Measurements from ENCODE around the gene PNKP. TPM values are rescaled to one million over a fixed set of nuclear protein-coding genes. Genes with fewer than 3 reads are reported as not detected.
A peak's percentile ranks its signal among the peaks of the same experiment; 100 is the strongest.

The PNKP gene
- total and polyA plus RNA-seq, 3 experiments from 2014 or later: 28.4 to 98.7 (median 91.6) TPM

- Histone ChIP-seq H3K4me3 (ENCODE audit: low read length) (no peak overlapping the region), H3K4me1 (ENCODE audit: insufficient read depth, low read length) (peaks cover 17% of the 10 kb centered on the region), H3K27me3 (ENCODE audit: insufficient read depth, low read length, poor library complexity, severe bottlenecking) (no peaks in the 10 kb centered on the region), H3K27ac (ENCODE audit: low read depth, low read length) (no peak overlapping the region), H3K9me3 (ENCODE audit: low read length) (no peaks in the 10 kb centered on the region), H3K36me3 (ENCODE audit: insufficient read depth, low read length) (no peaks in the 10 kb centered on the region)
- H3K4me3 Mint-ChIP-seq: peak overlapping the region in 1 of 7 donors; percentile 27
- H3K9me3 Mint-ChIP-seq: no peaks in the 10 kb centered on the region
- CTCF ChIA-PET: no interaction called here
- peaks cover 0 to 53% (median 0%) of the 10 kb centered on the region in 3 donors for H3K36me3 Mint-ChIP-seq
- peaks cover 17 to 30% (median 22%) of the 10 kb centered on the region in 3 donors for H3K4me1 Mint-ChIP-seq
- H3K27ac Mint-ChIP-seq: peak overlapping the region in 1 of 8 donors; percentile 68
- POLR2A ChIA-PET: interaction anchor here (1.0 kb wide), 1 partner anchor 22 kb away, joined by 3 read pairs; the partner anchor contains the start of gene AKT1S1
- H3K27me3 Mint-ChIP-seq: peaks cover 0 to 4% of the 10 kb centered on the region in 2 donors
- no peak for DNase-seq
Observed at GRCh38 chr19:49855277-49855675, 12.1 kb downstream of the PNKP start.

- H3K4me1 Mint-ChIP-seq: peaks cover 24 to 37% (median 28%) of the 10 kb centered on the region in 3 donors
- no peaks in the 10 kb centered on the region for H3K9me3 Mint-ChIP-seq
- peaks cover 0 to 49% (median 0%) of the 10 kb centered on the region in 3 donors for H3K36me3 Mint-ChIP-seq
- Histone ChIP-seq H3K4me1 (ENCODE audit: insufficient read depth, low read length) (peaks cover 21% of the 10 kb centered on the region), H3K27me3 (ENCODE audit: insufficient read depth, low read length, poor library complexity, severe bottlenecking) (no peaks in the 10 kb centered on the region), H3K4me3 (ENCODE audit: low read length) (no peak overlapping the region), H3K27ac (ENCODE audit: low read depth, low read length) (no peak overlapping the region), H3K36me3 (ENCODE audit: insufficient read depth, low read length) (no peaks in the 10 kb centered on the region), H3K9me3 (ENCODE audit: low read length) (no peaks in the 10 kb centered on the region)
- H3K4me3 Mint-ChIP-seq: no peak overlapping the region
- DNase-seq: no peak
- CTCF ChIA-PET: no interaction called here
- H3K27me3 Mint-ChIP-seq: peaks cover 0 to 4% of the 10 kb centered on the region in 2 donors
- POLR2A ChIA-PET: interaction anchor here (1.0 to 2.4 kb wide), 2 partner anchors 15 to 22 kb away, joined by 3 to 11 read pairs; partner anchors contain the start of gene AKT1S1
- H3K27ac Mint-ChIP-seq: no peak overlapping the region
Observed at GRCh38 chr19:49854378-49855263, 12.8 kb downstream of the PNKP start.

GRCh38 chr19:49853852-49854377 lies 13.5 kb downstream of the PNKP start:
- Histone ChIP-seq H3K27me3 (ENCODE audit: insufficient read depth, low read length, poor library complexity, severe bottlenecking) (no peaks in the 10 kb centered on the region), H3K4me1 (ENCODE audit: insufficient read depth, low read length) (peaks cover 21% of the 10 kb centered on the region), H3K4me3 (ENCODE audit: low read length) (no peak overlapping the region), H3K36me3 (ENCODE audit: insufficient read depth, low read length) (no peaks in the 10 kb centered on the region), H3K27ac (ENCODE audit: low read depth, low read length) (no peak overlapping the region), H3K9me3 (ENCODE audit: low read length) (no peaks in the 10 kb centered on the region)
- peaks cover 0 to 46% (median 0%) of the 10 kb centered on the region in 3 donors for H3K36me3 Mint-ChIP-seq
- peaks cover 0 to 4% of the 10 kb centered on the region in 2 donors for H3K27me3 Mint-ChIP-seq
- ChIA-PET POLR2A (interaction anchor here (0.9 to 2.4 kb wide), 4 partner anchors 10 to 23 kb away, joined by 3 to 11 read pairs (median 6); partner anchors contain the start of gene AKT1S1), CTCF (no interaction called here)
- DNase-seq: no peak
- H3K4me3 Mint-ChIP-seq: peak overlapping the region in 5 of 7 donors; percentile 45 to 81 (median 59)
- H3K27ac Mint-ChIP-seq: peak overlapping the region in 4 of 8 donors; percentile 61 to 79 (median 71)
- no peaks in the 10 kb centered on the region for H3K9me3 Mint-ChIP-seq
- peaks cover 27 to 41% (median 31%) of the 10 kb centered on the region in 3 donors for H3K4me1 Mint-ChIP-seq

GRCh38 chr19:49852631-49853126 lies 14.7 kb downstream of the PNKP start:
- Histone ChIP-seq H3K27me3 (ENCODE audit: insufficient read depth, low read length, poor library complexity, severe bottlenecking) (no peaks in the 10 kb centered on the region), H3K27ac (ENCODE audit: low read depth, low read length) (no peak overlapping the region), H3K4me3 (ENCODE audit: low read length) (peak overlapping the region; percentile 67), H3K36me3 (ENCODE audit: insufficient read depth, low read length) (no peaks in the 10 kb centered on the region), H3K4me1 (ENCODE audit: insufficient read depth, low read length) (peaks cover 30% of the 10 kb centered on the region), H3K9me3 (ENCODE audit: low read length) (no peaks in the 10 kb centered on the region)
- Mint-ChIP-seq H3K27ac (peak overlapping the region in 7 of 8 donors; percentile 55 to 93 (median 90)), H3K4me3 (peak overlapping the region; percentile 76 to 93 (median 87)), H3K9me3 (no peaks in the 10 kb centered on the region), H3K27me3 (peaks cover 0 to 4% of the 10 kb centered on the region in 2 donors), H3K36me3 (peaks cover 0 to 36% (median 0%) of the 10 kb centered on the region in 3 donors), H3K4me1 (peaks cover 38 to 52% (median 40%) of the 10 kb centered on the region in 3 donors)
- ChIA-PET POLR2A (interaction anchor here (0.7 to 2.4 kb wide), 3 partner anchors 11 to 365 kb away, joined by 7 to 11 read pairs (median 9); partner anchors contain the start of gene RPL13A), CTCF (no interaction called here)
- no peak for DNase-seq

GRCh38 chr19:49851456-49852259 lies 15.7 kb downstream of the PNKP start:
- Histone ChIP-seq H3K4me3 (ENCODE audit: low read length) (peak overlapping the region; percentile 67), H3K36me3 (ENCODE audit: insufficient read depth, low read length) (no peaks in the 10 kb centered on the region), H3K9me3 (ENCODE audit: low read length) (no peaks in the 10 kb centered on the region), H3K27ac (ENCODE audit: low read depth, low read length) (no peak overlapping the region), H3K4me1 (ENCODE audit: insufficient read depth, low read length) (peaks cover 30% of the 10 kb centered on the region), H3K27me3 (ENCODE audit: insufficient read depth, low read length, poor library complexity, severe bottlenecking) (no peaks in the 10 kb centered on the region)
- DNase-seq: peak in 4 of 5 donors; percentile 21 to 60 (median 32)
- peaks cover 0 to 26% (median 0%) of the 10 kb centered on the region in 3 donors for H3K36me3 Mint-ChIP-seq
- H3K4me1 Mint-ChIP-seq: peaks cover 38 to 54% (median 40%) of the 10 kb centered on the region in 3 donors
- H3K27ac Mint-ChIP-seq: peak overlapping the region; percentile 55 to 94 (median 91)
- peak overlapping the region; percentile 76 to 93 (median 87) for H3K4me3 Mint-ChIP-seq
- H3K9me3 Mint-ChIP-seq: no peaks in the 10 kb centered on the region
- CTCF ChIA-PET: interaction anchor here (1.5 kb wide), 1 partner anchor 39 kb away, joined by 3 read pairs; no protein-coding TSS in a partner anchor
- H3K27me3 Mint-ChIP-seq: peaks cover 0 to 4% of the 10 kb centered on the region in 2 donors
- POLR2A ChIA-PET: interaction anchor here (0.6 to 2.4 kb wide), 6 partner anchors 15 to 210 kb away, joined by 3 to 20 read pairs (median 12); partner anchors contain the start of genes AKT1S1, MED25, PNKP and SCAF1

- H3K27me3 ChIP-seq (ENCODE audit: insufficient read depth, low read length, poor library complexity, severe bottlenecking): no peaks in the 10 kb centered on the region
- POLR2A ChIA-PET: interaction anchor here (0.6 to 2.3 kb wide), 12 partner anchors 8 to 1647 kb away, joined by 3 to 20 read pairs (median 5); partner anchors contain the start of genes AKT1S1, ATF5, FUZ and MED25
- peak; percentile 84 to 90 (median 85) for DNase-seq
- H3K4me1 ChIP-seq (ENCODE audit: insufficient read depth, low read length): peaks cover 30% of the 10 kb centered on the region
- no peaks in the 10 kb centered on the region for H3K9me3 Mint-ChIP-seq
- H3K4me3 ChIP-seq (ENCODE audit: low read length): peak within 1 kb of the TSS; percentile 79
- H3K36me3 ChIP-seq (ENCODE audit: insufficient read depth, low read length): no peaks in the 10 kb centered on the region
- CTCF ChIA-PET: interaction anchor here (0.7 to 1.5 kb wide), 7 partner anchors 11 to 40 kb away, joined by 3 to 8 read pairs (median 3); partner anchors contain the start of genes AKT1S1, FUZ and MED25
- H3K9me3 ChIP-seq (ENCODE audit: low read length): no peaks in the 10 kb centered on the region
- H3K4me3 Mint-ChIP-seq: peak within 1 kb of the TSS; percentile 90 to 99 (median 95)
- peak within 1 kb of the TSS; percentile 95 for H3K27ac ChIP-seq (ENCODE audit: low read depth, low read length)
- H3K27ac Mint-ChIP-seq: peak within 1 kb of the TSS; percentile 95 to 99 (median 98)
- H3K27me3 Mint-ChIP-seq: peaks cover 0 to 4% of the 10 kb centered on the region in 2 donors
- H3K4me1 Mint-ChIP-seq: peaks cover 38 to 53% (median 40%) of the 10 kb centered on the region in 3 donors
- H3K36me3 Mint-ChIP-seq: peaks cover 0 to 19% (median 0%) of the 10 kb centered on the region in 3 donors
Observed at GRCh38 chr19:49850487-49851342, 16.7 kb downstream of the PNKP start, which contains the start of gene PTOV1. PTOV1 (plus strand) TSS chr19:49851159.
